Activated CD4-positive, CD25-positive, alpha-beta regulatory T cell treated with anti-CD3 and anti-CD28 coated beads, Interleukin-2, amount 50 U/mL, for 72 hours (primary cell): ENCODE measurements around the gene SENP5.
"Not testable (repeated sequence)": the region's sequence is repeated elsewhere in the genome, so short reads cannot be mapped to it uniquely, and the experiment has no call there.

ENCODE experiments used
- DNase-seq: peaks from one replicate; pipeline ENCODE4 v3.0.0; 2021

The SENP5 gene

DNA sequence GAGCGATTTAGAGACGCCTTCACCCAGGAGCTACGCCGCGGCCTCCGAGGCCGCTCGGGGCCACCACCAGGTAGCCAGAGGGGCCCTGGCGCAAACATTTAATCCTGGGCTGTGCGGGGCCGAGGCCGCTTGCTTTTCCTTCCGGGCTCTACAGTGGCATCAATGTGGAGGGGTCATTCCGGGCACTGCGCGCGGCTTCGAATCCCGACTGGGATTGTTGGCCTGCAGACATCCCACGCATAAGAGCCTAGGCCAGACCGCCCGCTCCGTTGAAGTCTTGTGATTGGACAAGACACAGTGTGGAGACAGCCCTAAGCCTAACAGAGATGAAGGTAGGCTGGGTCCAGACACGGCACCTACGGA, 75.2 kb downstream of the SENP5 start:
- DNase-seq = no peak

DNA sequence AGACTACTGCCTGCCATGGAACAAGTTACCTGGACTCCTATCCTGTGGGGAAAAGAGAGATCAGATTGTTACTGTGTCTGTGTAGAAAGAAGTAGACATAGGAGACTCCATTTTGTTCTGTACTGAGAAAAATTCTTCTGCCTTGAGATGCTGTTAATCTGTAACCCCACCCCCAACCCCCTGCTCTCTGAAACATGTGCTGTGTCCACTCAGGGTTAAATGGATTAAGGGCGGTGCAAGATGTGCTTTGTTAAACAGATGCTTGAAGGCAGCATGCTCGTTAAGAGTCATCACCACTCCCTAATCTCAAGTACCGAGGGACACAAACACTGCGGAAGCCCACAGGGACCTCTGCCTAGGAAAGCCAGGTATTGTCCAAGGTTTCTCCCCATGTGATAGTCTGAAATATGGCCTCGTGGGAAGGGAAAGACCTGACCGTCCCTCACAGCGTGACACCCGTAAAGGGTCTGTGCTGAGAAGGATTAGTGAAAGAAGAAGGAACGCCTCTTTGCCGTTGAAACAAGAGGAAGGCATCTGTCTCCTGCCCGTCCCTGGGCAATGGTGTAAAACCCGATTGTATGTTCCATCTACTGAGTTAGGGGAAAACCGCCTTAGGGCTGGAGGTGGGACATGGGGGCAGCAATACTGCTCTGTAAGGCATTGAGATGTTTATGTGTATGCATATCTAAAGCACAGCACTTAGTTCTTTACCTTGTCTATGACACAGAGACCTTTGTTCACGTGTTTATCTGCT, 76.5 kb downstream of the SENP5 start:
- DNase-seq = not testable (repeated sequence)

DNA sequence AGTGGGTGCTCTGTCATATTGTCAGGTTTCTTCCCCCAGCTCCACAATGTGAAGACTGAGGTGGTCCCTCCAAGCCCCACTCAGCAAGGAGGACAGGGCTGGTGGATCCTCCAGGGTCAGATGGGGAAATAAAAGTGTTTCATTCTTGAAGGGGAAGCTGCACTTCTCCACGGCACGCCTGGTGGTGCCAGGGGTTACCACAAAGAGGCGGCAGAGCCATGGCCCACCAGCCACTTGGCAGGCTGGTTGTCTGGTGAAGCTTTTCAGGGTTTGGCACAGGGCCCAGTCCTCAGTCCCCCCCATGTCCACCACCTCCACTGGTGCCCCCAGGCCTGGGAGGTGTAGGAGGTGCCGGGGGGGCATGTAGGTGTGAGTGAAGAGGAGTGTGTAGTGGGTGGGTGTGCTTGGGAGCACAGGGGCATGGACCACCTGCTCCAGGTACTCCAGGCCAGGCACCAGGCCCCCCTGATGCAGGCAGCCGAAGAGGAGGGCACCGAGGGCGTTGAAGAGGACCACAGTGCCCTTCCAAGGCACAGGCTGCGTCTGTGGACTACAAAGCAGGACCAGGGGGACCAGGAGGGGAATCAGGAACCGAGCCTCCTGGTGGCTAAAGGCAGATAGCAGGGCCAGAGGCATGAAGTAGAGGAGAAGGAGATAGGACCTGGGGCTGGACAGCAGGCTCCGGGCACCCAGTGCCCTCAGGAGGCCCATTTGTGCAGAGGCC, 79.6 kb downstream of the SENP5 start:
- no peak for DNase-seq

DNA sequence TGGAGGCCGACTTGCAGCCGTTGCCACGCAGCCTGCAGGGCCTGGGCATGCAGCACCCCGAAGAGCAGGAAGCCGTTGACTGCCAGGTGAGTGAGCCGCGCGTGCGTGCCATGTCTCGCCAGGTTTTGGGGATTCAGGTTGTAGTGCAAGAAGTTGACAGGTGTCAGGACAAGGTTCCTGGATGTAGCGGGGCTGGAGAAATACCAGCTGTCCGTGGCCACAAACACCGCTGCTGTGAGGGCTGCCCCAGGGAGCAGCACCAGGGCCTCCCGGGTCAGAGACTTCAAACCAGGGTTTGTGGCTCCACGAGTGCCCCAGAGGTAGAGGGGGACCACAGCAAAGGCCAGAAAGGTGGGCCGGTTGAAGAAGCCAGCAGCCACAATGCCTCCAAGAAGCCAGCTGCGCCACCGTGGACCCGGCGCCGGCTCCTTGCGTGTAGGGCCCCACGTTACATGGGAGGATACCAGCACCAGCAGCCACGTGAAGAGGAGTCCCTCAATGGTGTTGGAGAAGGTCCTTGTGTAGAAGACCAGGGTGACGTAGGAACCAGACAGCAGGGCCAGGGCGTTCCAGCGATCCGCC, 80.2 kb downstream of the SENP5 start:
- DNase-seq = no peak

DNA sequence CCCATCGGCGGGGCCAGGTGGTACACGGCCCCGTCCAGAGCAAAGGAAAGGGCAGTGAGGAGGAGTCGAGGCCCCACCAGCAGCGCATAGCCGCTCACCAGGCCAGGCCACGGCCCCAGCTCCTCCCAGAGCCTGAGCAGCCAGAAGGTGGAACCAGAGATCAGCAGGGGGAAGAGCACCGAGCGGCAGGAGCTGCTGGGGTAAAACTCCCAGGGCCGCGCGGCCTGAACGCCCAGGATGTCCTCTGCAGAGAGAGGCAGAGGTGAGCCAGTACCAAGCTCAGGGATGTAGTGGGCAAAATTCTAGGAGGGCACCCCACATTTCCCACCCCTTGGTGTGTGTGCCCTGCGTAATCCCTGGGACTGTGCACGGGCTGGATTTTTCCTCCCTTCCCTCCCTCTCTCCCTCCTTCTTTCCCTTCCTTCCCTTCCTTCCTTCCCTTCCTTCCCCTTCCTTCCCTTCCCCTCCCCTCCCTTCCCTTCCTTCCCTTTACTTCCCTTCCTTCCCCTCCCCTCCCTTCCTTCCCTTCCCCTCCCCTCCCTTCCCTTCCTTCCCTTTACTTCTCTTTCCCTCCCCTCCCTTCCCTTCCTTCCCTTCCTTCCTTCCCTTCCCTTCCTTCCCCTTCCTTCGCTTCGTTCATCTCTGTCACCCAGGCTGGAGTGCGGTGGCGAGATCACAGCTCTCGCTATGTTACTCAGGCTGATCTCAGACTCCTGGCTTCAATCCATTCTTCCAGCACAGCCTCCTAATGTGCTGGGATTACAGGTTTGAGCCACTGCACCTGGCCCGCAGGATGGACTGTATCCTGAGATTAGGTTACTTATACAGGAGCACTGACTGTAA, 80.9 kb downstream of the SENP5 start:
- DNase-seq = no peak

DNA sequence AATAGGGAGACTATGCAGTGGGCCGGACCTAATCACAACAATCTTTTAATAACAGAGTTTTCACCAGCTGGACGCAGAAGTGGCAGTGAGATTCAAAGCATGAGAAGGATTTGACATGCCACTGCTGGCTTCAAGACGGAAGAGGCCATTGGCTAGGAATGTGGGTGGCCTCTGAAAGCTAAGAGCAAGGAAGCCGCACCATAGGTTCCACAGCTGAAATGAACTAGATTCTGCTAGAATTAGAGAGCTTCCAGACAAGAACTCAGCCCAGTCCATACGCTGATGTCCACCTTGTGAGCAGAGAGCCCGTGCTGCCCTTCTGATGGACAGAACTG, 81.5 kb downstream of the SENP5 start:
- no peak for DNase-seq

DNA sequence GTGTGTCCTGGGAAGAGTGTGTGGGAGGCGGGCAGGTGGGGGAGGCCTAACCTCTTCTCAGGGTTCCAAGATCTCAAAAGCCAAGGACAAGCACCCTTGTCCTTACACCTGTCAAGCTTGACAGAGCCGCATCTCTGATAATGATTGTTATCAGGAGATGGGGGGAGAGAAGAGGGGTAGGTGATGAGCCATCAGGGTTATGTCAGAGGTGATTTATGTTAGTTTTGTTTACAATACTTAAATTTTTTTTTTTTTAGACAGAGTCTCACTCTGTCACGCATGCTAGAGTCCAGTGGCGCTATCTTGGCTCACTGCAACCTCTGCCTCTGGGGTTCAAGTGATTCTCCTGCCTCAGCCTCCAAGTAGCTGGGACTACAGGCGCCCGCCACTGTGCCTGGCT, 82.0 kb downstream of the SENP5 start:
- DNase-seq = no peak

DNA sequence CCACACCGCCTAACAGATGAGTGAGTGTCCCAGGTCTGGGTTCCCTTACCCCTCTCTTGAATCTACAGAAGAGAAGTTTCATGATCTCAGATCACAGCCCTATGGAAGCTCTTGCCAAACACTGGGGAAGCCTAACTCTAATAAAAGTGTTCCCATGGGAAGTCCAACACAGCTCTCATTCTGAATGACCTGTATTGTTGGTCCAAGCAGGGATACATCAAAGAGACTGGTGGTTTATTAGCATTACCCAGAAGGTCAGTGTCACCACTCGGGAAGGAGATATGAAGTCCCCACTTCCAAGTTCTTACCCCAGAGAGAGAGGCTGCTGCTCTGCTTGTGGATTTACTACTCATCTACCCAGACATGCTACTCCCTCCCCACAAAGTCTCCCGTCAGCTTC, 83.7 kb downstream of the SENP5 start:
- DNase-seq = no peak

DNA sequence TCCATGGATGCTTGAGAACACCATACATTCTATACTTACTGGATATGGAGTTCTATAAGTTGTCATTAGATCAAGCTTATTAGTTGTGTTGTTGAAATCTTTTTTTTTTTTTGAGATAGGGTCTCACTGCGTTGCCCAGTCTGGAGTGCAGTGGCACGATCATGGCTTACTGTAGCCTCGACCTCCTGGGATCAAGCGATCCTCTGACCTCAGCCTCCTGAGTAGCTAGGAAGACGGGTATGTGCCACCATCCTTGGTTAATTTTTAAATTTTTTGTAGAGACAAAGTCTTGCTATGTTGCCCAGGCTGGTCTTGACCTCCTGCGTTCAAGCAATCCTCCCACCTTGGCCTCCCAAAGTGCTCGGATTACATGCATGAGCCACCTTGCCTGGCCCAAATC, 87.1 kb downstream of the SENP5 start:
- DNase-seq = no peak

DNA sequence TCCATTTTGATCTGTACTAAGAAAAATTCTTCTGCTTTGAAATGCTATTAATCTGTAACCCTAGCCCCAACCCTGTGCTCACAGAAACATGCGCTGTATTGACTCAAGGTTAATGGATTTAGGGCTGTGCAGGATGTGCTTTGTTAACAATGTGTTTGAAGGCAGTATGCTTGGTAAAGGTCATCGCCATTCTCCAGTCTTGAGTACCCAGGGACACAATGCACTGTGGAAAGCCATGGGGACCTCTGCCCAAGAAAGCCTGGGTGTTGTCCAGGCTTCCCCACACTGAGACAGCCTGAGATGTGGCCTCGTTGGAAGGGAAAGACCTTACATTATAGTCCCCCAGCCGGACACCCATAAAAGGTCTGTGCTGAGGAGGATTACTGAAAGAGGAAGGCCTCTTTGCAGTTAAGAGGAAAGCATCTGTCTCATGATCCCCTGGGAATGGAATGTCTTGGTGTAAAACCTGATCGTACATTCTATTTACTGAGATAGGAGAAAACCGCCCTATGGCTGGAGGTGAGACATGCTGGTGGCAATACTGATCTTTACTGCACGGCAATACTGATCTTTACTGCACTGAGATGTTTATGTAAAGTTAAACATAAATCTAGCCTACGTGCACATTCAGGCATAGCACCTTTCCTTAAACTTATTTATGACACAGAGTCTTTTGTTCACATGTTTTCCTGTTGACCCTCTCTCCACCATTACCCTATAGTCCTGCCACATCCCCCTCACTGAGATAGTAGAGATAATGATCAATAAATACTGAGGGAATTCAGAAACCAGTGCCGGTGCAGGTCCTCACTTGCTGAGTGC, 94.6 kb downstream of the SENP5 start:
- no peak for DNase-seq

DNA sequence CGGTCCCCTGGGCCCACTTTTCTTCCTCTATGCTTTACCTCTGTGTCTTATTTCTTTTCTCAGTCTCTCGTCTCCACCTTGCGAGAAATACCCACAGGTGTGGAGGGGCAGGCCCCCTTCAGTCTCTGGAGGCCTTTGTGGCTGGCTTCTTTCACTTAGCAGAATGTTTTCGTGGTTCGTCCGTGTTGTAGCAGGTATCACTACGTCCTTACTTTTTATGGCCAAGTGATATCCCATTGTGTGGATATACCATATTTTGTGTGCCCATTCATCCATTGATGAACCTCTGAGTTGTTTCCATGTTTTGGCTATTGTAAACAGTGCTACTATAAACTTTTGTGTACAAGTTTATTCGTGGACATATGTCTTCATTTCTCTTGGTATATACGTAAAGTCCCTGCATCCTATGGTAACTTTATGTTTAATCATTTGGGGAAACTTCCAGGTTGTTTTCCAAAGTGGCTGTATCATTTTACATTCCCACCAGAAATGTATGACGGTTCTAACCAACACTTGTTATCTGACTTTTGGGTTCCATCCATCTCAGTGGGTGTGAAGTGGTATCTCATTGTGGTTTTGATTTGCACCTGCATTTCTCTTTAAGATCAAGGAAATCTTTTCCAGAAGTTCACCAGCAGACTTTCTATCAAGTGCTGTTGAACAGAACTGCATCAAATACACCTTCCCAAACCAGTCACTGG, 95.4 kb downstream of the SENP5 start:
- DNase-seq = no peak

DNA sequence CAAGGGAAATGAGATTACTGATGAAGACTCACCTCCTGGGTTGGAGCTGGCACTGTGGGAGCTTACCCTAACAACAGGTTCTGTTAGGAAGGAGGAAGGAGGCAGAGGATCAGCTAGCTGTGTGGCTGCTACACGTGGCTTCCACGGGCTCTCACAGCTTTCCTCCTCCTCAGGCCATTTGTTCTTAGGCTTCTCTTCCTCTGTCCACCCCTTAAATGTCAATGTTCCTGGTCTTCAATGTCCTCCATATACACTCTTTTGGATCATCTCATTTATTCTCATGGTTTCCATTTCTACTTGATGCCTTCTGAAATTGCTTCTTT, 95.9 kb downstream of the SENP5 start:
- no peak for DNase-seq

DNA sequence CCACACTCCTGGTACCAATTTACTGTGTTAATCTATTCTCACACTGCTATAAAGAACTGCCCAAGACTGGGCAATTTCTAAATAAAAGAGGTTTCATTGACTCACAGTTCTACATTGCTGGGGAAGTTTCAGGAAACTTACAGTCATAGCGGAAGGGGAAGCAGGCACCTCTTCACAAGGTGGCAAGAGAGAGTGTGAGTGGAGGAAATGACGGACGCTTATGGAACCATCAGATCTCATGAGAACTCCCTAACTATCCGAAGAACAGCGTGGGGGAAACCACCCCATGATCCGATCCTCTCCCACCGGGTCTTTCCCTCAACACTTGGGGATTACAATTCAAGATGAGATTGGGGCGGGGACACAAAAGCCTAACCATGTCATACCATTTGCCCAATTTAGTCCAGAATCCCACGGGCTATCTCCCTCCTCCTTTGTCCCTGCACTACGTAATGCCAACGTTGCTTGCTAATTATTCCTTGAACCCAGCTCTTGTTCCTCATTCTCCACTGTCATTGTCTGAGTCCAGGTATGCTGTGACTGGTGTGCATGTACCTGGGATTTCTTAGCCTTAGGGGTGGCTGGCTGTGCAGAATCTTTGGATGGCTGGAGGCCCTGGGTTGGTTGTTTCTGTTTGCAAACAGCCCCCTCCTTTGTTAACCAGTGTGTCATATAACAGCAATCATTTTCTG, 97.5 kb downstream of the SENP5 start:
- no peak for DNase-seq

DNA sequence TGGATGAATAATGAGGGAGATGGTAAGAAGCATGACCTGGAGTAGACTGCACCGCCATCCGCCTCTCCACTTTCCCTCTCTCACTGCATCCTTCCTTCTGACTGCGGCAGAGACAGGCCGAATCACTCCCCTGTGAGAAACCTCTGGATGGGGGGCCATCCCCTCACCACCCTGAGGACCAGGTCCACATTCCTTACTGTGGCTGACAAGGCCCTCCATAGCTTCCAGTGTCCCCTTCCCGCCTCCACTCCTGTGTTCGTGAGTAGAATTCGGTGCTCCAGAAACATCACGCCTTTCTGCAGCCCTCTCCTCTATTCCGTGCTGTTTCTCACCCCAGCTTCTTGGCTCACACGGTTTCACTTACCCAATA, 98.1 kb downstream of the SENP5 start:
- no peak for DNase-seq

DNA sequence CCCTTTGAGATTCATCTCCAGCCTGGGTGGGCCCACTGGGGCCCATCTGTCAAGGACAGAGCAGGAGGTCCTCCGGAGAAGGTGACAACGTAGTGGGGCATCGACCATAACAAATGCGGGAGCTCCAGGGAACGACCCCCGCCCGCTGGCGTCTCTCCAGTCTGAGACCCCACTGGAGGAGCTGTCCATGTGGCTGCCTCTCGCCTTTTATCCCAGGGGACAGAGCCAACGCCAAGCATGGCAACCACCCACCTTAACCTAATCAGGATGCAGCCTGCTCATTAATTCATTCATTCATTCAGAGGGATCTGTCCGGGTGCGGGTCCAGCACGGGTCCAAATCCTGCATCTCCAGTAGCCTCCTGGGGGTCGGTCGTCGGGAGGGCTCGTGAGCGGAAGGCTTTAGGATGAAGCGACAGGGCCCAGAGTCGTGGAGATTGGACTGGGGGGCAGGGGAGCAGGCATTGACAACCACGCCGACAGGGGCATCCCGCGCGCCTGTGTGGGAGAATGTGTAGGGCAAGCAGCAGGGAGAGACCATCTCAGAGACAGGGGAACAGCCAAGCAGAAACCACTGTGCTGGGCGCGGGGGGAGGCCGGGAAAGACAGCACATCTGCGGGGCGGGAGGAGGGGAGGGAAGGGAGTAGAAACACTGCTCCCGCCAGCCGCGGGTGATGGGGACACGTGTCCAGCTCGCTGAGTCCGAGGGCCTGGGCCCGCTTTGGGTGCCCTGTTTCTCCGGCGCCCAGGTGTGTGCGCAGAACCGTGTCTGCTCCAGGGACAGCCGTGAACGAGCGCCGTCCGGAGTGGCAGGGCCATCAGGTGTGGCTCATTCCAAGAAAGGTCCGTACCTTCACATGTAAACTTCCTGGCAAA, 99.0 kb downstream of the SENP5 start:
- DNase-seq = no peak

DNA sequence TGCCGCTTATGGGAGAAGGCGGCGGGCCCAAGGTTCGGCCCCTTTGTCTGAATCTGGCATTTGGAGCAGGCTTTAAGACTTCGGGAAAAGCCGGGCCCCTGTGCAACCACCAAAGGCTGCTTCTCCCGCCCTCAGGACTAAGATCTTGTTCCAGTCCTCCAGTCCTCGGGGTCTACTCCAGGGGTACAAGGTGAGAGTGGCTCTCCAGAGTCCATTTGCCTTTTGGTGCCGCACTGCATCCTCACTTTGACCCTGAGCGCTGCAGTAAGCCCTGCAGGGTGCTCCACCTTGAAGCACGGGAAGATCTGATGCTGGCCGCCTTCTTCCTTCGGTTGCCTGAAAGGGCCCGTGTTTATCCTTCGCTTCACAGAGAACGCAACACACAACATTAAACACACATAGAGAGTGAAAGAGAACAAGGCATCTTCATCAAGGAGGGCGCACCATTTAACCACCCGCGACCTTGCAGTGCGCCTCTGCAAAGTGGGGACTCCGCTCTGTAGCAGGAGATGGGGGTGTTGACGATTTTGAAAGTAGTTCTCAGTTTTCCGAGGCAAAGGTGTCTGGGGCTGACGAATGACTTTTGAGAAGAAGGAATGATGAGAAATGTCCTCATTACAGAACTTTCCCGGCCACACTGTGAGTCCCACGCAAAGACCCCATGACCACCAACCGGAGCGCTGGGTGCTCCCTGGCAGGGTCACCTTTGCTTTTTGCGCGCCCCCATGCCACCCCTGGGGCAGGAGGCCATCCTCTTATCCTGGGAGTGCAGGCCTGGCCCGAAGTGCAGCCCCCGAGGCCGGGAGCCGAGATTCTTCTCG, 99.9 kb downstream of the SENP5 start:
- no peak for DNase-seq

DNA sequence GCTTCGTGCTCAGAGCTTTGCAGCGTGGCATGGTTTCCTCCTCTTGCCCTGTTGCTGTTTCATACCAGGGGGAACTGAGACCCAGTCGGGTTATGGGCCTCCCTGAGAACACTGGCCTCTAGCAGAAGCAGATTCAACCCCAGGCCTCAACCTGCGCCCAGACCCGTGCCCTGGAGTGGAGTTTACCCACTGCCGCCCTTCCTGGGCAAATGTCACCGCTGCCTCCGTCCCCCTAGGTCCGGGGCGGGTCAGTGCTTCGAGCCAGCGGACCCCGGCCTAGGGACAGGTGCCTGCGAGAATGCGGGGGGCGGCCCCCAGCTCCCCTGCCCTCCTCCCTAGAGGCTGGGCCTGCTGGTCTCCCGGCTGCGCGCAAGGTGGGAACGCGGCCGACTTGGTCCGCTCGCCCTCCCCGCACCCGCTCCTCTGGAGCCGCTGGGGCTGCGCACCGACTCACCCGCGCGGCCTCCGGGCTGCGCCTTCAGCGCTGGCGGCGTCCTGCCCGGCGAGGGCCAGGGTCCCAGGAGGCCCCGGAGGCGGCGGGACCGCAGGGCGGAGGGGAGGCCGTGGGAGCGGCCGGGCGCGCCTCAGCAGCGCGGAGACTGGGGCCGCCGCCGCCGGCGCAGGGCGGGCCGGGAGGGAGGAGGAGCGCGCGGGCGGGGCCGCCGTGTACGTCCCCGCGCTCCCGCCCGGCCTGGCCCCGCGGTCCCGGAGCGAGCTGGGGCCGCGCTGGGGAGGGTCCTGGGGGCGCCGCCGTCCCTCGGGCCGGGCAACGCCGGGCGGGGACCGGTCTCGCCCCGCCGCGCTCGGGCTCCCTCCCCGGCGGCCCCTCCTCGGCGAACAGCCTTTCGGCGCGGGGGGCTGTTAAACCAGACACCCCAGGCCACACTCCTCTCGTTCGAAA, 100.8 kb downstream of the SENP5 start, which contains the start of gene PIGZ:
Gene PIGZ (minus strand): TSS at position 601 of the 901 bp plus-strand sequence. CDS start 16,802 bp downstream, outside the sequence.
- DNase-seq = peak; percentile 62

DNA sequence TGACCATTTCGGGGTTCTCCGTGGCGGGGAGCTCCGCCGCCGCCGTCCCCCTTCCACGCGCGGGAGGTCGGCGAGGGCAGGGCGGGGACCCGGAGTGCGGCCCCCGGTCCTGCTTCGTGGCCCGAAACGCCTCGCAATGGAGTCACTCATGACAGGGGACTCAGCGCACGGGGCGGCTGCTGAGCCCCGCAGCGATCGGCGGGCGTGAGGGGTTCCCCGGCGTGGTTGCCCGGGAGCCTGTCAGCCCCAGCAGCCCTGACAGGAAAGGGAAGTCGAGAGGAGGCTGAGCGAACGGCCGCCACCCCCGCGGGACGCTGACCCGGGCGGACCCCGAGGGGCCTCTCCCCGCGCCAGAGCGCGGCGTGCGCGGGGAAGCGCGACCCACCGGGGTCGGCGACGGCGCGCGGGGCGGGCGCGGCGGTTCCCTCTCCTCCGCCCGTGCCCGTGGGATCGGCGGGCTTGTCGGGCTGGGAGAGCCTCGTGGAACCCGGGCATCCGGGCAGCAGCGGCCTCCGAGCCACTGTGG, 101.5 kb downstream of the SENP5 start:
- DNase-seq = peak; percentile 60
